ENCODE data around the gene TPSAB1.

Gene TPSAB1

DNA sequence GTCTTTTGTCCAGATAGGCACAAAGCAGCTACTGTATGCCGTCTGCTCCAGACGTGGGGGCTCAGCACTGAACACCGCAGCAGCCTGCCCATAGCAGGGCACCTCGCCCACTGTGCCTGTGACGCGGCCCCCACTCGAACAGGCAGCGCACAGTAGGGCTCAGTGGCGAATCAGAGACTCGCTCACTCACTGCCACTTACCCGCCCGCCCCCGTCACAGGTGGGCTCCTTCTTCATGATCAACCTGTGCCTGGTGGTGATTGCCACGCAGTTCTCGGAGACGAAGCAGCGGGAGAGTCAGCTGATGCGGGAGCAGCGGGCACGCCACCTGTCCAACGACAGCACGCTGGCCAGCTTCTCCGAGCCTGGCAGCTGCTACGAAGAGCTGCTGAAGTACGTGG is 39.1 kb upstream of the TPSAB1 start (continued):
- TF ChIP-seq RARB (CRISPR knock-in tag; IDR thresholded peaks at IDR 0.05): no peak
- TF ChIP-seq CSDC2 (CRISPR knock-in tag; IDR thresholded peaks at IDR 0.05): no peak
- TF ChIP-seq, protein P1, sequence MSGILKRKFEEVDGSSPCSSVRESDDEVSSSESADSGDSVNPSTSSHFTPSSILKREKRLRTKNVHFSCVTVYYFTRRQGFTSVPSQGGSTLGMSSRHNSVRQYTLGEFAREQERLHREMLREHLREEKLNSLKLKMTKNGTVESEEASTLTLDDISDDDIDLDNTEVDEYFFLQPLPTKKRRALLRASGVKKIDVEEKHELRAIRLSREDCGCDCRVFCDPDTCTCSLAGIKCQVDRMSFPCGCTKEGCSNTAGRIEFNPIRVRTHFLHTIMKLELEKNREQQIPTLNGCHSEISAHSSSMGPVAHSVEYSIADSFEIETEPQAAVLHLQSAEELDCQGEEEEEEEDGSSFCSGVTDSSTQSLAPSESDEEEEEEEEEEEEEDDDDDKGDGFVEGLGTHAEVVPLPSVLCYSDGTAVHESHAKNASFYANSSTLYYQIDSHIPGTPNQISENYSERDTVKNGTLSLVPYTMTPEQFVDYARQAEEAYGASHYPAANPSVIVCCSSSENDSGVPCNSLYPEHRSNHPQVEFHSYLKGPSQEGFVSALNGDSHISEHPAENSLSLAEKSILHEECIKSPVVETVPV (CRISPR knock-in tag; IDR thresholded peaks at IDR 0.05): no peak
- no peak for TF ChIP-seq TOX (CRISPR knock-in tag; IDR thresholded peaks at IDR 0.05; ENCODE audit: borderline replicate concordance)

DNA sequence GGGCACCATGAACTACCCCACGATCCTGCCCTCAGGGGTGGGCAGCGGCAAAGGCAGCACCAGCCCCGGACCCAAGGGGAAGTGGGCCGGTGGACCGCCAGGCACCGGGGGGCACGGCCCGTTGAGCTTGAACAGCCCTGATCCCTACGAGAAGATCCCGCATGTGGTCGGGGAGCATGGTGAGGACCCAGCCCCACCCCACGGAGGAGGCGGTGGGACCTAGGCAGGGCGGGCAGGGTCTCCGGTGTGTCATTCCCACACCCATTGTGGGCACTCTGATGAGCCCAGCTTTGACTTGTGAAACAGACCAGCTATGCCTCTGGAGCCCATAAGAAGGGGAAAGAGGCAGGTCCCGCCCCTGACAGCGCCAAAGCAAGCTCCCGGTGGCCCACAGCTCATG is 38.2 kb upstream of the TPSAB1 start:
- ATAC-seq: no peak
- TF ChIP-seq ZNF8 (CRISPR knock-in tag; IDR thresholded peaks at IDR 0.05) (no peak), CSDC2 (CRISPR knock-in tag; IDR thresholded peaks at IDR 0.05) (no peak), ZFP30 (CRISPR knock-in tag; IDR thresholded peaks at IDR 0.05) (no peak), TCF4 (CRISPR knock-in tag; IDR thresholded peaks at IDR 0.05; ENCODE audit: borderline replicate concordance) (no peak), BACH2 (CRISPR knock-in tag; IDR thresholded peaks at IDR 0.05; ENCODE audit: borderline replicate concordance) (no peak), OSR1 (CRISPR knock-in tag; IDR thresholded peaks at IDR 0.05) (no peak), ARNTL (CRISPR knock-in tag; IDR thresholded peaks at IDR 0.05; ENCODE audit: borderline replicate concordance, low read depth) (no peak), TOX (CRISPR knock-in tag; IDR thresholded peaks at IDR 0.05; ENCODE audit: borderline replicate concordance) (no peak), ZNF565 (CRISPR knock-in tag; conservative IDR thresholded peaks at IDR 0.05; ENCODE audit: low read depth) (no peak), ZNF70 (CRISPR knock-in tag; IDR thresholded peaks at IDR 0.05) (no peak), PPARA (CRISPR knock-in tag; IDR thresholded peaks at IDR 0.05; ENCODE audit: borderline replicate concordance) (no peak), ESRRG (CRISPR knock-in tag; IDR thresholded peaks at IDR 0.05) (no peak), RARB (CRISPR knock-in tag; IDR thresholded peaks at IDR 0.05) (no peak)
- TF ChIP-seq, protein P2, sequence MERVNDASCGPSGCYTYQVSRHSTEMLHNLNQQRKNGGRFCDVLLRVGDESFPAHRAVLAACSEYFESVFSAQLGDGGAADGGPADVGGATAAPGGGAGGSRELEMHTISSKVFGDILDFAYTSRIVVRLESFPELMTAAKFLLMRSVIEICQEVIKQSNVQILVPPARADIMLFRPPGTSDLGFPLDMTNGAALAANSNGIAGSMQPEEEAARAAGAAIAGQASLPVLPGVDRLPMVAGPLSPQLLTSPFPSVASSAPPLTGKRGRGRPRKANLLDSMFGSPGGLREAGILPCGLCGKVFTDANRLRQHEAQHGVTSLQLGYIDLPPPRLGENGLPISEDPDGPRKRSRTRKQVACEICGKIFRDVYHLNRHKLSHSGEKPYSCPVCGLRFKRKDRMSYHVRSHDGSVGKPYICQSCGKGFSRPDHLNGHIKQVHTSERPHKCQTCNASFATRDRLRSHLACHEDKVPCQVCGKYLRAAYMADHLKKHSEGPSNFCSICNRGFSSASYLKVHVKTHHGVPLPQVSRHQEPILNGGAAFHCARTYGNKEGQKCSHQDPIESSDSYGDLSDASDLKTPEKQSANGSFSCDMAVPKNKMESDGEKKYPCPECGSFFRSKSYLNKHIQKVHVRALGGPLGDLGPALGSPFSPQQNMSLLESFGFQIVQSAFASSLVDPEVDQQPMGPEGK (CRISPR knock-in tag; IDR thresholded peaks at IDR 0.05; ENCODE audit: borderline replicate concordance): no peak
- TF ChIP-seq, protein P3, sequence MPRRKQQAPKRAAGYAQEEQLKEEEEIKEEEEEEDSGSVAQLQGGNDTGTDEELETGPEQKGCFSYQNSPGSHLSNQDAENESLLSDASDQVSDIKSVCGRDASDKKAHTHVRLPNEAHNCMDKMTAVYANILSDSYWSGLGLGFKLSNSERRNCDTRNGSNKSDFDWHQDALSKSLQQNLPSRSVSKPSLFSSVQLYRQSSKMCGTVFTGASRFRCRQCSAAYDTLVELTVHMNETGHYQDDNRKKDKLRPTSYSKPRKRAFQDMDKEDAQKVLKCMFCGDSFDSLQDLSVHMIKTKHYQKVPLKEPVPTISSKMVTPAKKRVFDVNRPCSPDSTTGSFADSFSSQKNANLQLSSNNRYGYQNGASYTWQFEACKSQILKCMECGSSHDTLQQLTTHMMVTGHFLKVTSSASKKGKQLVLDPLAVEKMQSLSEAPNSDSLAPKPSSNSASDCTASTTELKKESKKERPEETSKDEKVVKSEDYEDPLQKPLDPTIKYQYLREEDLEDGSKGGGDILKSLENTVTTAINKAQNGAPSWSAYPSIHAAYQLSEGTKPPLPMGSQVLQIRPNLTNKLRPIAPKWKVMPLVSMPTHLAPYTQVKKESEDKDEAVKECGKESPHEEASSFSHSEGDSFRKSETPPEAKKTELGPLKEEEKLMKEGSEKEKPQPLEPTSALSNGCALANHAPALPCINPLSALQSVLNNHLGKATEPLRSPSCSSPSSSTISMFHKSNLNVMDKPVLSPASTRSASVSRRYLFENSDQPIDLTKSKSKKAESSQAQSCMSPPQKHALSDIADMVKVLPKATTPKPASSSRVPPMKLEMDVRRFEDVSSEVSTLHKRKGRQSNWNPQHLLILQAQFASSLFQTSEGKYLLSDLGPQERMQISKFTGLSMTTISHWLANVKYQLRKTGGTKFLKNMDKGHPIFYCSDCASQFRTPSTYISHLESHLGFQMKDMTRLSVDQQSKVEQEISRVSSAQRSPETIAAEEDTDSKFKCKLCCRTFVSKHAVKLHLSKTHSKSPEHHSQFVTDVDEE (CRISPR knock-in tag; IDR thresholded peaks at IDR 0.05): no peak

DNA sequence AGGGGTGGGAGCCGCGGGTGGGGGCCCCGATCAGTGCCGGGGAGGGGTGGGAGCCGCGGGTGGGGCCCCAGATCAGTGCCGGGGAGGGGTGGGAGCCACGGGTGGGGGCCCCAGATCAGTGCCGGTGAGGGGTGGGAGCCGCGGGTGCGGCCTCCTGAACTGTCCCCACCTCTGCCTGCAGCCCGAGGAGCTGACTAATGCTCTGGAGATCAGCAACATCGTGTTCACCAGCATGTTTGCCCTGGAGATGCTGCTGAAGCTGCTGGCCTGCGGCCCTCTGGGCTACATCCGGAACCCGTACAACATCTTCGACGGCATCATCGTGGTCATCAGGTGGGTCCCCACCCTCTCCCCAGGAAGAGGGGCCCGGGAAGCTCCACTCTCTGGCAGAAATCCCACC is 35.6 kb upstream of the TPSAB1 start:
- TF ChIP-seq, protein P4, sequence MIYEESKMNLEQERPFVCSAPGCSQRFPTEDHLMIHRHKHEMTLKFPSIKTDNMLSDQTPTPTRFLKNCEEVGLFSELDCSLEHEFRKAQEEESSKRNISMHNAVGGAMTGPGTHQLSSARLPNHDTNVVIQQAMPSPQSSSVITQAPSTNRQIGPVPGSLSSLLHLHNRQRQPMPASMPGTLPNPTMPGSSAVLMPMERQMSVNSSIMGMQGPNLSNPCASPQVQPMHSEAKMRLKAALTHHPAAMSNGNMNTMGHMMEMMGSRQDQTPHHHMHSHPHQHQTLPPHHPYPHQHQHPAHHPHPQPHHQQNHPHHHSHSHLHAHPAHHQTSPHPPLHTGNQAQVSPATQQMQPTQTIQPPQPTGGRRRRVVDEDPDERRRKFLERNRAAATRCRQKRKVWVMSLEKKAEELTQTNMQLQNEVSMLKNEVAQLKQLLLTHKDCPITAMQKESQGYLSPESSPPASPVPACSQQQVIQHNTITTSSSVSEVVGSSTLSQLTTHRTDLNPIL (CRISPR knock-in tag; IDR thresholded peaks at IDR 0.05; ENCODE audit: low read depth): no peak
- no peak for TF ChIP-seq ZNF8 (CRISPR knock-in tag; IDR thresholded peaks at IDR 0.05)
- TF ChIP-seq, protein P3 (CRISPR knock-in tag; IDR thresholded peaks at IDR 0.05): no peak
- TF ChIP-seq ZNF70 (CRISPR knock-in tag; IDR thresholded peaks at IDR 0.05): no peak
- no peak for TF ChIP-seq ZNF565 (CRISPR knock-in tag; conservative IDR thresholded peaks at IDR 0.05; ENCODE audit: low read depth)
- TF ChIP-seq ZFP3 (CRISPR knock-in tag; IDR thresholded peaks at IDR 0.05): no peak
- no peak for TF ChIP-seq CSDC2 (CRISPR knock-in tag; IDR thresholded peaks at IDR 0.05)
- TF ChIP-seq, protein P1 (CRISPR knock-in tag; IDR thresholded peaks at IDR 0.05): no peak
- TF ChIP-seq PPARA (CRISPR knock-in tag; IDR thresholded peaks at IDR 0.05; ENCODE audit: borderline replicate concordance): no peak
- TF ChIP-seq SNAI2 (CRISPR knock-in tag; IDR thresholded peaks at IDR 0.05): no peak
- no peak for TF ChIP-seq ARNTL (CRISPR knock-in tag; IDR thresholded peaks at IDR 0.05; ENCODE audit: borderline replicate concordance, low read depth)
- no peak for TF ChIP-seq BACH2 (CRISPR knock-in tag; IDR thresholded peaks at IDR 0.05; ENCODE audit: borderline replicate concordance)
- TF ChIP-seq TOX (CRISPR knock-in tag; IDR thresholded peaks at IDR 0.05; ENCODE audit: borderline replicate concordance): no peak
- TF ChIP-seq ISL1 (CRISPR knock-in tag; IDR thresholded peaks at IDR 0.05): no peak
- TF ChIP-seq ZC3H10 (CRISPR knock-in tag; IDR thresholded peaks at IDR 0.05): no peak
- TF ChIP-seq RARB (CRISPR knock-in tag; IDR thresholded peaks at IDR 0.05): no peak
- ATAC-seq: no peak

All from SK-N-SH treated with all-trans-retinoic acid at 6 μM for 48 hours (cell line).